Mucosa of descending colon (tissue), 3 donors: ENCODE results near the gene RTBDN. TPM values are rescaled to one million over a fixed set of nuclear protein-coding genes. Genes with fewer than 3 reads are reported as not detected.
A peak's percentile ranks its signal among the peaks of the same experiment; 100 is the strongest.

Experiments
- ATAC-seq: fragments of 200-7000 bp; cut with Tn5 transposase; one replicate; pipeline ENCODE4 v1.9.1; 2020; ENCODE audit warnings: mild to moderate bottlenecking, moderate library complexity
- DNase-seq, 3 donors: peaks; one replicate each; pipeline ENCODE4 v3.0.0-alpha.2; 2020
- H3K36me3 ChIP-seq: fragments of 200-600 bp; one replicate; pipeline ENCODE4 v1.8.0; 2021; ENCODE audit warnings: low read depth, mild to moderate bottlenecking
- H3K4me1 ChIP-seq: fragments of 200-600 bp; one replicate; pipeline ENCODE4 v1.8.0; 2021; ENCODE audit warnings: low read depth, mild to moderate bottlenecking
- H3K4me3 ChIP-seq: fragments of 200-600 bp; one replicate; pipeline ENCODE4 v1.8.0; 2021; ENCODE audit warnings: mild to moderate bottlenecking
- H3K9me3 ChIP-seq: fragments of 200-600 bp; one replicate; pipeline ENCODE4 v1.8.0; 2021; ENCODE audit warnings: mild to moderate bottlenecking
- CTCF ChIP-seq: fragments of 200-600 bp; IDR thresholded peaks from one replicate; pipeline ENCODE4 v1.8.0; 2022; ENCODE audit warnings: antibody characterized with exemption, mild to moderate bottlenecking
- intact Hi-C, 2 donors: fragments of 100-400 bp; cut with DNase I in 1 of 2; cut with micrococcal nuclease in 1 of 2; formaldehyde crosslinking; loops; one replicate each; pipeline versions ENCODE4 v1.11.0 to v1.11.1; 2022; cut with DNase I, micrococcal nuclease
- total RNA-seq, 3 donors: library from RNA; stranded (reverse); fragmentation: NEBNext Ultra II Directional in 2 of 3; extraction: Animal tissue kit (Norgen Biotek cat#: 25700) in 2 of 3; gene quantifications; one replicate each; pipeline versions ENCODE4 v1.2.1 to v1.2.4, GENCODE V29; 2021 to 2023
- donor health status: DM: no; HTN: no; CAD: no; lungs with moderate emphysema.
- donor health status: DM: no; HTN: no; CAD: no.
- donor health status: DM: no; HTN: yes; CAD: no.

The RTBDN gene
- total RNA-seq, 3 donors from 2014 or later: 0.87 to 1.7 TPM; not detected in 1

GRCh38 chr19:12867120-12868099 is 33.0 kb upstream of the RTBDN start:
- DNase-seq: peak; percentile 77 to 83 (median 80)
- peak; percentile 86 for ATAC-seq
- TF ChIP-seq CTCF: no peak
- Histone ChIP-seq H3K9me3 (no peaks in the 10 kb centered on the region), H3K4me1 (peaks cover 6% of the 10 kb centered on the region), H3K4me3 (no peak overlapping the region), H3K36me3 (no peaks in the 10 kb centered on the region)
- intact Hi-C loops: no loop called here

DNA sequence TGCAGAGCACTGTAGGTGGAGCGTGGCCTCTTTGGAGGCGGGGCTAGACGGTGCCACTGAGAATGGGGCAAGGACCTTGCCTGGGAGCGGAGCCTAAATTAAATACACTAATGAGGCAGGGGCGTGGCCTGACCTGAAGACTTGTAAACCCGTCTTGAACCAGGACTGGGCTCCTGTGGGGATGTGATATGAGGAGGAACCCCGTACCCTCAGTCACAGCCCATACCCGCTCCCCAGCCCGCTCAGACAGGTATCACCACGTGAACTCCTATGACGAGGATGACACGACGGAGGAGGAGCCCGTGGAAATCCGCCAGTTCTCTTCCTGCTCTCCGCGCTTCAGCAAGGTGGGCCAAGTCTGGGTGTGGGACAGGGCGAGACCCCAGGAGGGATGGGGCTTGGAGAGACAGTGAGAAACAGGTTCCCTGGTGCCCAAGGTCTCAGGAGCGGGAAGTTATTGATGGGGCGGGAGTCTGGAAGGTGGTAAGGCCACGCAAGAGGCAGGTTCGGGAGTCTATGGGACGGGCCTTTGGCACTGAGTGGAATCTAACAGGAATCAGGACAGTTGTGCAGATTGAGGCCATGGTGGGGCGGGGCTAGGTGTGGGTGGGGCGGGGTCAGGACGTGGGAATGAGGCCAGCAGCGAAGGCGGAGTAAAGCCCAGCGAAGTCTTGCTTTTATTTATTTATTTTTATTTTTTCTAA is 32.2 kb upstream of the RTBDN start:
- no peak overlapping the region for H3K4me3 ChIP-seq
- peaks cover 6% of the 10 kb centered on the region for H3K4me1 ChIP-seq
- no peaks in the 10 kb centered on the region for H3K9me3 ChIP-seq
- intact Hi-C loops: no loop called here
- no peaks in the 10 kb centered on the region for H3K36me3 ChIP-seq
- ATAC-seq: peak; percentile 52
- TF ChIP-seq CTCF: no peak
- peak in 1 of 3 donors; percentile 58 for DNase-seq

- no peak for DNase-seq
- Histone ChIP-seq H3K9me3 (no peaks in the 10 kb centered on the region), H3K4me1 (peaks cover 6% of the 10 kb centered on the region), H3K4me3 (no peak overlapping the region), H3K36me3 (no peaks in the 10 kb centered on the region)
- intact Hi-C loops: no loop called here
- no peak for TF ChIP-seq CTCF
- no peak for ATAC-seq
Observed at GRCh38 chr19:12865746-12866415, 31.5 kb upstream of the RTBDN start.

GRCh38 chr19:12864721-12865715 is 30.6 kb upstream of the RTBDN start:
- Histone ChIP-seq H3K4me1 (peaks cover 6% of the 10 kb centered on the region), H3K9me3 (no peaks in the 10 kb centered on the region), H3K36me3 (no peaks in the 10 kb centered on the region), H3K4me3 (no peak overlapping the region)
- DNase-seq (peak in 2 of 3 donors; percentile 44 to 48), ATAC-seq (peak; percentile 56)
- no peak for TF ChIP-seq CTCF
- intact Hi-C loops: no loop called here
